KG1 (cell line): ENCODE data around the gene RAC3.

ENCODE experiments used
- DNase-seq: peaks from one replicate; lab custom pipeline; 2025; lab: John Stamatoyannopoulos, UW

The RAC3 gene

GRCh38 chr17:81999587-81999975 lies 31.9 kb upstream of the RAC3 start:
- no peak for DNase-seq

GRCh38 chr17:81999976-82000802 lies 31.3 kb upstream of the RAC3 start:
- DNase-seq = no peak

GRCh38 chr17:82000803-82001570 lies 30.5 kb upstream of the RAC3 start:
- DNase-seq = no peak

- DNase-seq = no peak
Observed at GRCh38 chr17:82001571-82002056, 29.9 kb upstream of the RAC3 start.

GRCh38 chr17:82003411-82004381 lies 27.8 kb upstream of the RAC3 start:
- no peak for DNase-seq

GRCh38 chr17:82004517-82005455 lies 26.7 kb upstream of the RAC3 start:
- DNase-seq = no peak

GRCh38 chr17:82005701-82006348 lies 25.7 kb upstream of the RAC3 start:
- no peak for DNase-seq

- no peak for DNase-seq
Observed at GRCh38 chr17:82006468-82007227, 24.8 kb upstream of the RAC3 start.

- DNase-seq = no peak
Observed at GRCh38 chr17:82007228-82007494, 24.3 kb upstream of the RAC3 start.

- no peak for DNase-seq
Observed at GRCh38 chr17:82007495-82008257, 23.8 kb upstream of the RAC3 start.

- no peak for DNase-seq
Observed at GRCh38 chr17:82008258-82008940, 23.1 kb upstream of the RAC3 start.

- no peak for DNase-seq
Observed at GRCh38 chr17:82008941-82009405, 22.5 kb upstream of the RAC3 start.

GRCh38 chr17:82009413-82009812 lies 22.1 kb upstream of the RAC3 start:
- no peak for DNase-seq

- no peak for DNase-seq
Observed at GRCh38 chr17:82010575-82011525, 20.6 kb upstream of the RAC3 start.

- no peak for DNase-seq
Observed at GRCh38 chr17:82011617-82012187, 19.8 kb upstream of the RAC3 start.

GRCh38 chr17:82012261-82012639 lies 19.2 kb upstream of the RAC3 start:
- no peak for DNase-seq
